Stimulated activated naive CD4-positive, alpha-beta T cell treated with Interleukin-2 at 50 U/mL for 16 hours (primary cell): ENCODE data around the gene PLEKHM2.

Experiments used
- DNase-seq: peaks from one replicate; lab custom pipeline; 2025; lab: John Stamatoyannopoulos, UW

The PLEKHM2 gene

GRCh38 chr1:15738416-15739113 is 54.4 kb downstream of the PLEKHM2 start:
- no peak for DNase-seq

GRCh38 chr1:15739259-15739658 is 55.1 kb downstream of the PLEKHM2 start:
- DNase-seq = no peak

- DNase-seq = no peak
These were observed 55.6 kb downstream of the PLEKHM2 start for GRCh38 chr1:15739745-15740144.

GRCh38 chr1:15740924-15741850 is 57.1 kb downstream of the PLEKHM2 start:
- DNase-seq = peak; percentile 33

DNA sequence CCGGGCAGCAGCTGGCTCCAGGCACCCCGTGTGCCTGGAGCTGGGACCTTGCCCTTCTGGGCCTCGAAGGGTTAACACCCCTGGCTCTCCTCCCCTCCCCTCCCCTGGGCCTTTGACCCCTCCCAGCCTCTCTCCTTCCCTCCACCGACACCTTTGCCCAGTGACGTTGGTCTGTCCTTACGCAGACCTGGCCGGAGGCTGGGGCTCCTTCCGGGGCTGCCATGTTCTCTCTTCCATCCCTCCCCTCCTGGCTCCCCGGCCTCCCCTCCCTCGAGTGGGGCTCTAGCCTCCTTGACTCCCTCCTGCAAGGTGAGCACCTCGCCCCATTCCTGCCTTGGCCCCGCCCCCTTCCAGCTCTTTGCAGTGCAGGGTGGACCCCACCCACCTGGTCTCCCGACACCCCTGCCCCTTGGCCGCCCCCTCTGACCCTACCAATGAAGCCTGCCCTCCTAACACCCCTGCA is 58.2 kb downstream of the PLEKHM2 start, which contains the start of gene TMEM82:
Gene TMEM82, plus strand, starts transcription at position 161 of the 463 bp plus-strand sequence. Its CDS starts 61 bp downstream, at position 222.
- DNase-seq = no peak

DNA sequence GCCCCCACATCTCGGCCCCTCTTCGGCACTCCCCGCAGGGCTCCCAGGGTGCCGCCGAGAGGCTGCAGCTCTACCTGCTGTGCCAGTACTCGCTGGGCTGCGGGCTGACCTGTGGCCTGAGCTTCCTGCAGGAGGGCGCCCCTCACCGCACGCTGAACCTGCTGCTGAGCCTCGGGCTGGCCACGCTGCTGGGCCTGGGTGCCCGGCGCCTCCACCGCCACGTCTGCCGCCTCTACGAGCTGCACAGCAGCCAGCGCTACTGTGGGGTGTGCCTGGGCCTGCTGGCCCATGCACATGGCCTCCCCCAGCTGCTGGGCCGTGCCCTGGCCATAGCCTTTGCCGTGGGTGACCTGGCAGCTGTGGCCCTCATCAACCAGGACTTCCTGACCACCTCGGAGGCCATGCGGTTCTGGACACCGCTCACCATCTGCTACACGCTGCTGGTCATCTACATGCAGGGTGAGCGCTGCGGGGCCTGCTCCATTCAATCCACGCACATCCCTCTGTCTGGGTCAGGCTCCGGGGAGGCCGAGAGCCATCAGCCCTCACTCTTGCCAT is 60.1 kb downstream of the PLEKHM2 start:
- DNase-seq = no peak

- no peak for DNase-seq
These were observed 63.3 kb downstream of the PLEKHM2 start for GRCh38 chr1:15747378-15747777.

DNA sequence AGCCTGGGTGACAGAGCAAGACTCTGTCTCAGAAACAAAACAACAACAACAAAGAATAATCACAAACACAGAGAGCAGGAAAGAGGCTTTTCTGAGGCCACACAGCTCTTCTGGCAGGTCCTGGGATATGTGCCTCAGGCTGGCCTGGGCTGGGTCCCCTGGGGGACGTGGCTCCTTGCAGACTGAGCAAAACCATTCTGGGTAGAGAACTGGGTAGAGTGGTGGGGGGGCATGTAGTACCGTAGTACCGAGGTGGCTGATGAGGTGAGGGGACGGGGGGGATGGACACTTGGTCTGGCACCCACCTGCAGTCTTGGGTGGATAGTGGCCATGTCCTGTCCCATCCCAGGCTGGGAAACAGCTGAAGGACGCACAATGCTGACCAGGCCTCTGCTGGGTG is 64.1 kb downstream of the PLEKHM2 start:
- no peak for DNase-seq

DNA sequence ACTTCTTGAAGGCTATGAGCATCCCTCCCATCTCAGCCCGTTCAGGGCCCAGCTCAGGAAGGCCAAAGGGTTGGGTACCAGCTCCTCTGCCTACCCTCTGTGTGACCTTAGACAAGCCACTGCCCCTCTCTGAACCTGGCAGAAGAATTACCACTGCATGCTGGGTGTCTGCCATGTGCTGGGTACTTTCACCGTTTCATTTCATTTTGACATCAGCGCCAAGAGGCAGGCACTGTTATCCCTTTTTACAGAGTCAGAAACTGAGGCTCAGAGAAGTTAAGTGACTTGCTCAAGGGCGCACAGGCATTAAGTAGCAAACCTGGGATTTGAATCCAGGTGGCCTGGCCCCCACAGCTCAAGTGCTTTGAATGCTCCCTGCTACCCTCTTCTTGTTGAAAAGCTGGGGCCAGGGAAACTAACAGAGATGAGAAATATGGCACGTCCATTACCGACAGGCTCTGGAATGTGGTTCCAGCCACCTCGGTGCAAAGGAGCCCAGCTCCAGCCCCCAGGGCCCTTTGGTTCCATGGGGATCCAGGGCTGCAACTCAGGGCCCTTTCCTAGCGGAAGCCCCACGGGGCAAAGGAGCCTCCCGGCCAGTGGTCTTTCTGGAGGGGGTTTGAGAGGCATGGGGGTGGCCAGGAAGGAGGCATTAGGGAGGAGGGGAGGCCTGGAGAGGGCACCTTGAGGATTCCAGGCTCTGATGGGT is 64.7 kb downstream of the PLEKHM2 start:
- no peak for DNase-seq

GRCh38 chr1:15749399-15750291 is 65.5 kb downstream of the PLEKHM2 start:
- no peak for DNase-seq

DNA sequence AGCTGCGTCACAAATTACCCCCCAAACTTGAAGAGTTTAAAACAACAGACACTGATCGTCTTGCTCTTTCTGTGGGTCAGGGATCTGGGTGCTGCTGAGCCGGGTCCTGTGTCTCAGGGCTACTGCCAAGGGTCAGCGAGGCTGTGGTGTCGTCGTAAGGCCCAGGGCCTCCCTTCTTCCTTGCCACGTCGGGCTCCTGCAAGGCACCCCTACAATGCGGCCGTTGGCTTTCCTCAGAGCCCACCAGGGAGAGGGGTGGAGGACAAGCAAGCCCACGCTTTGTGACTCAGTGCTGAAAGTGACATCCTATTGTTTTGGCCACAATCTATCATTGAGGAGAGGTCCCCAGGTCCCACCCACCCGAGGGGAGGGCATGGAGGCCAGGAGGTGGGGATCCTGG is 66.8 kb downstream of the PLEKHM2 start:
- no peak for DNase-seq

DNA sequence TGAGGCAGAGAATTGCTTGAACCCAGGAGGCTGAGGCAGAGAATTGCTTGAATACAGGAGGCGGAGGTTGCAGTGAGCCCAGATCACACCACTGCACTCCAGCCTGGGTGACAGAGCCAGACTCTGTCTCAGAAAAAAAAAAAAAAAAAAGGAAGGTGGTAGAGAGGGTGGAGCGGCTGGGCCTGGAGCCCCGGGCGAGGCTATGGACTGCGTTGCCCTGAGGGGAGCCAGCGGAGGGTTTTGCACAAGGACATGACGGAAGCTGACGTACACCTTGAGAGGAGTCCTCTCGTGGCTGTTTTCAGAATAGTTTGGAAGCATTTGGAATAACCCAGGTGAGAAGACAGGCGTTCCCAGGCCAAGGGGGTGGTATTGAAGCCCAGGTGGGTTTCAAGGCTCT is 67.6 kb downstream of the PLEKHM2 start:
- DNase-seq = no peak

- no peak for DNase-seq
These were observed 69.7 kb downstream of the PLEKHM2 start for GRCh38 chr1:15753776-15754175.

DNA sequence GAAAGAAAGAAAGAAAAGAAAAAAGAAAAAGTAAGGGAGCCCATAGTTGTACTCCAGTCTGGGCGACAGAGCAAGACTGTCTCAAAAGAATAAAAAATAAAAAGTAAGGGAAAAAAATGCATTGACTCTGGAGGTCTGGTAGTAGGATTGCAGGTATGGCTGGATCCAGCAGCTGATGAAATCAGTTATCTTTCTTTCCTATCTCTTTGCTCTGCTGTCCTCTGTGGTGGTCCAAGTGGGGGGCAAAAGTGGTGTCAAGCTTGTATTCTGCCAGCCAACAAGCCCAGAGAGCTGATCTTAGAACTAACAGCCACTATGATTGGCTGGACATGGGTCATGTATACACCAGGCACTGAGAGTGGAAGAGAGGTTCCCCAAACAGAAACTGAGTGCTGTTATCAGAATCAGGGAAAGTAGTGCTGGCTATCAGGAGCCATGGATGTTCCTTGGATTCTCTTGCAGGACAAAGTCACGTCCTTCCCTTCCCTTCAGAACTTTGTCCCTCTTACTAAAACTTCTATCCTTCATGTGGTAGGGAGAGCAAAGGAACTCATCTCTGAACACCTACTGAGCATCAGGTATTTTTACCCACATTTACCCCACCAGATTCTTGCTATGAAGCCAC is 71.0 kb downstream of the PLEKHM2 start:
- no peak for DNase-seq

DNA sequence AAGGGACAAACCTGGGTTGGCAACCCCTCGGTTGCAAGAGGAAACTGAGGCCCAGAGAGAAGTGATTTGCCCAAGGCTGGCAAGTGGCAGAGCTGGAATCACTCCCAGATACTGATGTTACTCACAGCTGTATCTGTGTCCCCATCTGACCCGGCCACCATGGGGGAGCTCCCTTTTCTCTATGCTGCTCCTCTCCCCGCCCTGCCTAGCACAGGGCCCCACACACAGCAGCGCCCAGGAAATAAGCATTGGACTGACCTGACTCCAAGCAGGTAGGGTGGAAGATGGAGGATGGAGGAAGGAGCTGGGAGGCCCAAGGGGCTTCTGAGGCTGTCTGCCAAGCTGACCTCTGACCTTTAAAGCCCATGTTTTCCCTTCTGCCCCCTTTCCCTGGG is 71.5 kb downstream of the PLEKHM2 start:
- DNase-seq = no peak

- DNase-seq = no peak
These were observed 72.3 kb downstream of the PLEKHM2 start for GRCh38 chr1:15756143-15757015.

GRCh38 chr1:15757016-15757543 is 73.0 kb downstream of the PLEKHM2 start:
- DNase-seq = no peak

- no peak for DNase-seq
These were observed 73.6 kb downstream of the PLEKHM2 start for GRCh38 chr1:15757575-15758342.
